SK-N-MC (cell line): ENCODE measurements around the gene OTUD5.

Experiments
- EZH2 ChIP-seq: fragments of 200-600 bp; sonication (generic); IDR thresholded peaks from one replicate; pipeline ENCODE4 v1.6.1; 2017; ENCODE audit warnings: antibody characterized with exemption
- FOXP2 ChIP-seq: optimal IDR thresholded peaks from 2 replicates; pipeline ENCODE3; 2011; ENCODE audit warnings: mild to moderate bottlenecking, moderate library complexity; ENCODE audit not compliant: insufficient read depth; ENCODE audit errors: extremely low read length, control extremely low read depth
- POLR2AphosphoS5 ChIP-seq: IDR thresholded peaks from 2 replicates; pipeline ENCODE4 v1.6.1; 2012; ENCODE audit warnings: mild to moderate bottlenecking, low read depth, low read length, borderline replicate concordance

DNA sequence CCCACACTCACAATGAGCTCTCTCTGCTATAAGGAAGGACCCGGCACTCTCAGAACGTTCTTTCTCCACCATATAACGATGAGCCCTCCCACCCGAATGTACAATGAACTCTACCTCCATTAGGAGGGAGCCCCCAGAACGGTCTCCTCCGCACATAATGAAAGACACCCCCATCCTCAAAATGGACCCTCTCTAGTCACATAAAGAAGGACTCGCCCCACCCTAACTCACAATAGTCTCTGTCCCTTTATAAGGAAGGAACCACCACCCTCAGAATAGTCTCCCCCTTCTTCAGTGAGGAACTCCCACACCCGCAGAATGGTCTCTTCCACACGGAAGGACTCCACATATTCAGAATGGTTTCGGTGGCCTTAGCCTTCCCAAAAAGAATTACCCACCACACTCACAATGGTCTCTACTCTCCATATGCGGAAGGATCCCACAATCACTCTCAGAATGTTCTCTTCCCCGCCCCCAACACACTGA is 46.4 kb downstream of the OTUD5 start:
- TF ChIP-seq POLR2AphosphoS5, result no peak
- no peak for TF ChIP-seq EZH2
- no peak for TF ChIP-seq FOXP2
